BJ (cell line): ENCODE data around the gene MRM1. TPM values are rescaled to one million over a fixed set of nuclear protein-coding genes. Genes with fewer than 3 reads are reported as not detected.

ENCODE experiments used
- CTCF ChIA-PET: fragments of 350-600 bp; formaldehyde crosslinking; extraction: SDS; loops from one replicate; lab custom pipeline; 2021; ENCODE audit warnings: antibody characterized with exemption, inconsistent platforms; lab: Yijun Ruan, JAX
- POLR2A ChIA-PET: fragments of 300-600 bp; sonication (Branson Sonifier 250); formaldehyde crosslinking; extraction: SDS; loops from one replicate; lab custom pipeline; 2021; ENCODE audit warnings: antibody characterized with exemption; lab: Charles Lee
- DNase-seq: peaks from one replicate; pipeline ENCODE4 v3.0.0-alpha.2; 2011; ENCODE audit warnings: low read depth
- H3K27me3 ChIP-seq: 2 replicates; pipeline ENCODE4 v1.6.0; 2011; ENCODE audit warnings: low read length; ENCODE audit not compliant: control insufficient read depth, insufficient read depth
- H3K36me3 ChIP-seq: 2 replicates; pipeline ENCODE4 v1.5.1; 2011; ENCODE audit warnings: low read length; ENCODE audit not compliant: control insufficient read depth, insufficient read depth
- H3K4me3 ChIP-seq: 2 replicates; pipeline ENCODE4 v1.5.1; 2011; ENCODE audit warnings: low read depth, mild to moderate bottlenecking, control low read depth, low read length
- CTCF ChIP-seq: IDR thresholded peaks from 2 replicates; pipeline ENCODE4 v1.5.1; 2011; ENCODE audit warnings: low read depth, mild to moderate bottlenecking, control low read depth, inconsistent platforms, low read length, moderate library complexity; ENCODE audit not compliant: insufficient read depth
- polyA plus RNA-seq: library from polyadenylated mRNA; depleted of rRNA; stranded (reverse); fragments of >200 nt; gene quantifications from 2 replicates; pipeline ENCODE4 v1.2.3, GENCODE V29; 2011

Gene MRM1
- polyA plus RNA-seq, 1 experiment, result 3.9 TPM

DNA sequence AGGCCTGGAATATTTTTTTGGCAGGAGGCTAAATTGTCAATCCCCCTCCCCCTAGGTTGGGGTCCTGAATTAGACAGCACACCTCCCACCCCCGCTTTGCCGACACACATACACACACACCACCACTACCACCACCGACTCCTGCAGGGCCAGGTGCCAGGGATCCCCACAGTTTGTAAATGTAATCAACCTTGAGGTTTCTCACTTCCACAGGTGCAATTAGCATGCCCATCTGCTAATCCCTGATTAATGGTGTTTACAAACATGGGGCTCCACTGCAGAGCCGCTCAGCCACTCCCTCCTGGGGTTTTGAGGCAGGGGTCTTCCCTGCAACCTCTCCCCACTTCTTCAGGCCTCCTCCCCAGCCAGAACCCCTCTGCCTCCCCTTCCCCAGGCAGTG, 11.8 kb downstream of the MRM1 start:
- no peak for DNase-seq
- POLR2A ChIA-PET, result no interaction called here
- TF ChIP-seq CTCF, result no peak
- CTCF ChIA-PET, result interaction anchor here (2.9 to 7.3 kb wide), 3 partner anchors 10 to 16 kb away, joined by 21 to 48 read pairs (median 37); partner anchors contain the start of gene MRM1
- Histone ChIP-seq H3K27me3 (no peaks in the 10 kb centered on the region), H3K36me3 (no peaks in the 10 kb centered on the region; the same call in 1 of the 2 replicates), H3K4me3 (no peak overlapping the region)

- CTCF ChIA-PET, result interaction anchor here (1.3 to 7.3 kb wide), 4 partner anchors 11 to 434 kb away, joined by 3 to 48 read pairs (median 29); partner anchors contain the start of gene MRM1
- H3K36me3 ChIP-seq, result no peaks in the 10 kb centered on the region
- no peaks in the 10 kb centered on the region for H3K27me3 ChIP-seq
- H3K4me3 ChIP-seq, result no peak overlapping the region
- no peak for TF ChIP-seq CTCF
- DNase-seq, result no peak
- POLR2A ChIA-PET, result no interaction called here
These were observed 12.7 kb downstream of the MRM1 start for GRCh38 chr17:36614081-36614480.

GRCh38 chr17:36614933-36615332, 13.6 kb downstream of the MRM1 start:
- H3K4me3 ChIP-seq, result no peak overlapping the region
- no peaks in the 10 kb centered on the region for H3K36me3 ChIP-seq
- no peak for DNase-seq
- H3K27me3 ChIP-seq, result 0 out of 2 replicates have a peak, but pooled peaks cover 2% of the 10 kb centered on the region
- CTCF ChIA-PET, result interaction anchor here (1.3 to 7.3 kb wide), 4 partner anchors 11 to 433 kb away, joined by 3 to 48 read pairs (median 29); partner anchors contain the start of gene MRM1
- POLR2A ChIA-PET, result no interaction called here
- no peak for TF ChIP-seq CTCF

GRCh38 chr17:36616061-36617029, 15.0 kb downstream of the MRM1 start:
- Histone ChIP-seq H3K4me3 (no peak overlapping the region), H3K36me3 (no peaks in the 10 kb centered on the region), H3K27me3 (peaks cover 5% of the 10 kb centered on the region; the same call in 1 of the 2 replicates)
- ChIA-PET CTCF (interaction anchor here (0.6 to 7.3 kb wide), 6 partner anchors 10 to 432 kb away, joined by 3 to 48 read pairs (median 6); partner anchors contain the start of gene MRM1), POLR2A (no interaction called here)
- DNase-seq, result no peak
- no peak for TF ChIP-seq CTCF

DNA sequence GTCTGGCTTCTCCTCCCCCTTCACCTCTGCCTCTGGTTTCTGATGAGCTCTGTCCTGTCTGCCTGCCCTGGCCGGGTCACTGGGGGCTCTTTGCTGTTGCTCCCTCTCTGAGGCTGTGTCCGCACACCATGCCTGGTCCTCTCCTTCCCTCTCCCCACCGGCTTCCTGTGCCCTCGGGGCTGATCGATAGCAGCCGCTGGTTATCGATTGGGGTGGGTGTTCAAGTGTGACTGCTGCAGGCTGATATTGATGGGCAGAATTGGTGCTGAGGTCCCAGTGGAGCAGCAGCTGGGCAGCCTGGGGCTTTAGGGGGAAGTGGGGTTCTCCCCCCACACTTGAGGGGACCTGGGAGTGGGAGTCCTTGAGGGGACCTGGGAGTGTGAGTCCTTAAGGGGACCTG, 16.4 kb downstream of the MRM1 start:
- DNase-seq, result no peak
- CTCF ChIA-PET, result interaction anchor here (1.3 to 7.3 kb wide), 3 partner anchors 8 to 15 kb away, joined by 4 to 48 read pairs (median 37); partner anchors contain the start of gene MRM1
- H3K27me3 ChIP-seq, result peaks cover 5% of the 10 kb centered on the region; the same call in 1 of the 2 replicates
- H3K4me3 ChIP-seq, result no peak overlapping the region
- no peak for TF ChIP-seq CTCF
- H3K36me3 ChIP-seq, result no peaks in the 10 kb centered on the region
- POLR2A ChIA-PET, result no interaction called here
